Measurements from ENCODE around the gene MED6. TPM values are rescaled to one million over a fixed set of nuclear protein-coding genes. Genes with fewer than 3 reads are reported as not detected.

The MED6 gene, protein sequence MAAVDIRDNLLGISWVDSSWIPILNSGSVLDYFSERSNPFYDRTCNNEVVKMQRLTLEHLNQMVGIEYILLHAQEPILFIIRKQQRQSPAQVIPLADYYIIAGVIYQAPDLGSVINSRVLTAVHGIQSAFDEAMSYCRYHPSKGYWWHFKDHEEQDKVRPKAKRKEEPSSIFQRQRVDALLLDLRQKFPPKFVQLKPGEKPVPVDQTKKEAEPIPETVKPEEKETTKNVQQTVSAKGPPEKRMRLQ
- total RNA-seq, result 19.7 and 19.8 TPM in 2 replicates

GRCh38 chr14:70600382-70601157 is at the start of gene MED6:
MED6 (minus strand) TSS chr14:70600655; CDS start chr14:70600637, 18 bp downstream.

GRCh38 chr14:70641548-70642302 is 41.3 kb upstream of the MED6 start, which contains the start of gene TTC9:
TTC9 (plus strand) TSS chr14:70641916; CDS start chr14:70642130, 214 bp downstream.

GRCh38 chr14:70534904-70535303 is 65.6 kb downstream of the MED6 start, which contains the start of gene ADAM20:
ADAM20 (minus strand) TSS chr14:70535004; CDS start chr14:70524757, 10,247 bp downstream.

Other genes starting within 250 kb of the MED6 start
- 14.5 and 18.6 TPM in 2 replicates for gene COX16, start 241.0 kb downstream of the MED6 start, total RNA-seq
- 7.3 and 13.6 TPM in 2 replicates for gene SYNJ2BP, start 183.6 kb downstream of the MED6 start, total RNA-seq
- under 0.01 TPM in 1 of 2 replicates, not detected in the other for gene ADAM21, start 148.5 kb downstream of the MED6 start, total RNA-seq
- under 0.01 and 0.25 TPM in 2 replicates for gene ADAM20, start 65.7 kb downstream of the MED6 start, total RNA-seq
- 4.9 and 6.5 TPM in 2 replicates for gene TTC9, start 41.3 kb upstream of the MED6 start, total RNA-seq
- 9.8 and 13.7 TPM in 2 replicates for gene MAP3K9, start 208.9 kb upstream of the MED6 start, total RNA-seq